ENCODE measurements around the gene GBP4. TPM values are rescaled to one million over a fixed set of nuclear protein-coding genes. Genes with fewer than 3 reads are reported as not detected.

GBP4 gene
- total and polyA plus RNA-seq, 4 donors, result 4.1 to 8.1 (median 5.8) TPM

DNA sequence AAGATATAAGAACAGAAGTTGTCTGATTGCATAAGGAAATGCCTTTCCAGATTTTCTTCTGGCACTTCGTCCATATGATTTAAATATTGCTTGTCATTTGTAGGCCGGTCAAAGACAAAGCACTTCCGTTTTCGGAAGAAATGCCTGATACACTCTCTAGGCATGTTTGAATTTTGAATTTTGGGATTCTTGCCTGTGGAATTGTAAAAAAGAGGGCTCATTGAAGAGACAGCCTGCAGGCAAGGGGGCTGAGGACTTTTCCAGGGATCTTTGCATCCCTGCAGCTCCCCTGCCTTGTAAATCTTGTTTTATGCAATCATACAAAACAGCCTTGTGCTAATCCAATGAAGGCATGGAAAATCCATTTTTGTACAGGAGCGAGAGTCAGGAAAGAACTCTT lies 7.4 kb downstream of the GBP4 start:
- H3K4me1 ChIP-seq (ENCODE audit: control insufficient read depth in 4 of 4, insufficient read depth in 4 of 4, low read length in 3 of 4), result peaks cover 0 to 4% (median 0%) of the 10 kb centered on the region in 4 donors
- H3K4me3 ChIP-seq (ENCODE audit: low read depth in 1 of 3, low read length in 3 of 3), result no peak overlapping the region
- DNase-seq (ENCODE audit: low spot score), result no peak
- H3K9ac ChIP-seq (ENCODE audit: low read depth in 1 of 2, low read length in 2 of 2), result no peak overlapping the region
- H3K27ac ChIP-seq (ENCODE audit: low read depth in 1 of 2, low read length in 2 of 2), result no peak overlapping the region
- no peaks in the 10 kb centered on the region for H3K27me3 ChIP-seq (ENCODE audit: control insufficient read depth in 4 of 4, insufficient read depth in 4 of 4, low read length in 3 of 4)
- TF ChIP-seq SP1 (IDR thresholded peaks at IDR 0.05) (no peak), GABPA (IDR thresholded peaks at IDR 0.05 in 1 of 2, conservative IDR thresholded peaks at IDR 0.05 in 1 of 2) (no peak), RXRA (IDR thresholded peaks at IDR 0.05) (no peak), HNF4A (conservative IDR thresholded peaks at IDR 0.05) (no peak)
- TF ChIP-seq, protein P1, sequence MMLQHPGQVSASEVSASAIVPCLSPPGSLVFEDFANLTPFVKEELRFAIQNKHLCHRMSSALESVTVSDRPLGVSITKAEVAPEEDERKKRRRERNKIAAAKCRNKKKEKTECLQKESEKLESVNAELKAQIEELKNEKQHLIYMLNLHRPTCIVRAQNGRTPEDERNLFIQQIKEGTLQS (IDR thresholded peaks at IDR 0.05), result no peak
- TF ChIP-seq, protein P2, sequence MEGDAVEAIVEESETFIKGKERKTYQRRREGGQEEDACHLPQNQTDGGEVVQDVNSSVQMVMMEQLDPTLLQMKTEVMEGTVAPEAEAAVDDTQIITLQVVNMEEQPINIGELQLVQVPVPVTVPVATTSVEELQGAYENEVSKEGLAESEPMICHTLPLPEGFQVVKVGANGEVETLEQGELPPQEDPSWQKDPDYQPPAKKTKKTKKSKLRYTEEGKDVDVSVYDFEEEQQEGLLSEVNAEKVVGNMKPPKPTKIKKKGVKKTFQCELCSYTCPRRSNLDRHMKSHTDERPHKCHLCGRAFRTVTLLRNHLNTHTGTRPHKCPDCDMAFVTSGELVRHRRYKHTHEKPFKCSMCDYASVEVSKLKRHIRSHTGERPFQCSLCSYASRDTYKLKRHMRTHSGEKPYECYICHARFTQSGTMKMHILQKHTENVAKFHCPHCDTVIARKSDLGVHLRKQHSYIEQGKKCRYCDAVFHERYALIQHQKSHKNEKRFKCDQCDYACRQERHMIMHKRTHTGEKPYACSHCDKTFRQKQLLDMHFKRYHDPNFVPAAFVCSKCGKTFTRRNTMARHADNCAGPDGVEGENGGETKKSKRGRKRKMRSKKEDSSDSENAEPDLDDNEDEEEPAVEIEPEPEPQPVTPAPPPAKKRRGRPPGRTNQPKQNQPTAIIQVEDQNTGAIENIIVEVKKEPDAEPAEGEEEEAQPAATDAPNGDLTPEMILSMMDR (IDR thresholded peaks at IDR 0.05; ENCODE audit: low read depth, low read length, missing input control), result no peak
- TF ChIP-seq, protein P3, sequence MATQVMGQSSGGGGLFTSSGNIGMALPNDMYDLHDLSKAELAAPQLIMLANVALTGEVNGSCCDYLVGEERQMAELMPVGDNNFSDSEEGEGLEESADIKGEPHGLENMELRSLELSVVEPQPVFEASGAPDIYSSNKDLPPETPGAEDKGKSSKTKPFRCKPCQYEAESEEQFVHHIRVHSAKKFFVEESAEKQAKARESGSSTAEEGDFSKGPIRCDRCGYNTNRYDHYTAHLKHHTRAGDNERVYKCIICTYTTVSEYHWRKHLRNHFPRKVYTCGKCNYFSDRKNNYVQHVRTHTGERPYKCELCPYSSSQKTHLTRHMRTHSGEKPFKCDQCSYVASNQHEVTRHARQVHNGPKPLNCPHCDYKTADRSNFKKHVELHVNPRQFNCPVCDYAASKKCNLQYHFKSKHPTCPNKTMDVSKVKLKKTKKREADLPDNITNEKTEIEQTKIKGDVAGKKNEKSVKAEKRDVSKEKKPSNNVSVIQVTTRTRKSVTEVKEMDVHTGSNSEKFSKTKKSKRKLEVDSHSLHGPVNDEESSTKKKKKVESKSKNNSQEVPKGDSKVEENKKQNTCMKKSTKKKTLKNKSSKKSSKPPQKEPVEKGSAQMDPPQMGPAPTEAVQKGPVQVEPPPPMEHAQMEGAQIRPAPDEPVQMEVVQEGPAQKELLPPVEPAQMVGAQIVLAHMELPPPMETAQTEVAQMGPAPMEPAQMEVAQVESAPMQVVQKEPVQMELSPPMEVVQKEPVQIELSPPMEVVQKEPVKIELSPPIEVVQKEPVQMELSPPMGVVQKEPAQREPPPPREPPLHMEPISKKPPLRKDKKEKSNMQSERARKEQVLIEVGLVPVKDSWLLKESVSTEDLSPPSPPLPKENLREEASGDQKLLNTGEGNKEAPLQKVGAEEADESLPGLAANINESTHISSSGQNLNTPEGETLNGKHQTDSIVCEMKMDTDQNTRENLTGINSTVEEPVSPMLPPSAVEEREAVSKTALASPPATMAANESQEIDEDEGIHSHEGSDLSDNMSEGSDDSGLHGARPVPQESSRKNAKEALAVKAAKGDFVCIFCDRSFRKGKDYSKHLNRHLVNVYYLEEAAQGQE (IDR thresholded peaks at IDR 0.05), result no peak
- H3K9me3 ChIP-seq (ENCODE audit: control insufficient read depth in 4 of 4, low read length in 3 of 4), result no peaks in the 10 kb centered on the region
- peaks cover 3 to 46% (median 5%) of the 10 kb centered on the region in 4 donors for H3K36me3 ChIP-seq (ENCODE audit: control insufficient read depth in 4 of 4, insufficient read depth in 3 of 4, low read depth in 1 of 4, low read length in 3 of 4)
- WGBS, result 86% methylated on average over 5 of the region's 5 CpGs

DNA sequence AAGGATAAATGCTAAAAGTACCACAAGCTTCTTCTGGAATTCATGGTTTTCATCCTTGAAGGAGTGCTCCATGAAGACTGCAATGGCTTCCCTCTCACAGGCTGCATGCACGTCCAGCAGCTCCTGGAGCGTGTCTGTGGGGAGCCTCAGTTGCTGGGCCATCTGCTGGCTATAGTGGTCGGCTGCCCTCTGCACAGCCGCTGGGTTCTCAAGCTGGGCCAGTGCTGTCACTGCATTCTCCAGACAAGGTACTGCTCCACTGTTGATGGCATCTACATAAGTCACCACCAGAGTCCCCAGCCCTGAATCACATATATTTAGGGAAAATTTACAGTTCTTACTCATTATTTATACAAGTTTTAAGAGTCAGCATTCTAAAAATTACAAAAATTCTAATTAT lies 8.7 kb downstream of the GBP4 start:
- no peaks in the 10 kb centered on the region for H3K4me1 ChIP-seq (ENCODE audit: control insufficient read depth in 4 of 4, insufficient read depth in 4 of 4, low read length in 3 of 4)
- 93% methylated on average over 4 of the region's 4 CpGs for WGBS
- no peak for DNase-seq (ENCODE audit: low spot score)
- H3K36me3 ChIP-seq (ENCODE audit: control insufficient read depth in 4 of 4, insufficient read depth in 3 of 4, low read depth in 1 of 4, low read length in 3 of 4), result peaks cover 3 to 56% (median 14%) of the 10 kb centered on the region in 4 donors
- H3K27ac ChIP-seq (ENCODE audit: low read depth in 1 of 2, low read length in 2 of 2), result no peak overlapping the region
- no peaks in the 10 kb centered on the region for H3K9me3 ChIP-seq (ENCODE audit: control insufficient read depth in 4 of 4, low read length in 3 of 4)
- H3K27me3 ChIP-seq (ENCODE audit: control insufficient read depth in 4 of 4, insufficient read depth in 4 of 4, low read length in 3 of 4), result no peaks in the 10 kb centered on the region
- TF ChIP-seq, protein P4, sequence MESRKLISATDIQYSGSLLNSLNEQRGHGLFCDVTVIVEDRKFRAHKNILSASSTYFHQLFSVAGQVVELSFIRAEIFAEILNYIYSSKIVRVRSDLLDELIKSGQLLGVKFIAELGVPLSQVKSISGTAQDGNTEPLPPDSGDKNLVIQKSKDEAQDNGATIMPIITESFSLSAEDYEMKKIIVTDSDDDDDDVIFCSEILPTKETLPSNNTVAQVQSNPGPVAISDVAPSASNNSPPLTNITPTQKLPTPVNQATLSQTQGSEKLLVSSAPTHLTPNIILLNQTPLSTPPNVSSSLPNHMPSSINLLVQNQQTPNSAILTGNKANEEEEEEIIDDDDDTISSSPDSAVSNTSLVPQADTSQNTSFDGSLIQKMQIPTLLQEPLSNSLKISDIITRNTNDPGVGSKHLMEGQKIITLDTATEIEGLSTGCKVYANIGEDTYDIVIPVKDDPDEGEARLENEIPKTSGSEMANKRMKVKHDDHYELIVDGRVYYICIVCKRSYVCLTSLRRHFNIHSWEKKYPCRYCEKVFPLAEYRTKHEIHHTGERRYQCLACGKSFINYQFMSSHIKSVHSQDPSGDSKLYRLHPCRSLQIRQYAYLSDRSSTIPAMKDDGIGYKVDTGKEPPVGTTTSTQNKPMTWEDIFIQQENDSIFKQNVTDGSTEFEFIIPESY (IDR thresholded peaks at IDR 0.05), result no peak
- no peak for TF ChIP-seq RXRA (IDR thresholded peaks at IDR 0.05)
- TF ChIP-seq, protein P5, sequence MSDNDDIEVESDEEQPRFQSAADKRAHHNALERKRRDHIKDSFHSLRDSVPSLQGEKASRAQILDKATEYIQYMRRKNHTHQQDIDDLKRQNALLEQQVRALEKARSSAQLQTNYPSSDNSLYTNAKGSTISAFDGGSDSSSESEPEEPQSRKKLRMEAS (IDR thresholded peaks at IDR 0.05), result no peak
- TF ChIP-seq HNF4A (conservative IDR thresholded peaks at IDR 0.05), result no peak
- no peak for TF ChIP-seq GABPA (IDR thresholded peaks at IDR 0.05 in 1 of 2, conservative IDR thresholded peaks at IDR 0.05 in 1 of 2)
- TF ChIP-seq NR2F2 (IDR thresholded peaks at IDR 0.05), result no peak
- no peak for TF ChIP-seq SP1 (IDR thresholded peaks at IDR 0.05)
- TF ChIP-seq YY1 (IDR thresholded peaks at IDR 0.05), result no peak
- no peak for TF ChIP-seq HNF4G (IDR thresholded peaks at IDR 0.05)
- TF ChIP-seq, protein P3 (IDR thresholded peaks at IDR 0.05), result no peak
- TF ChIP-seq, protein P2 (IDR thresholded peaks at IDR 0.05; ENCODE audit: low read depth, low read length, missing input control), result no peak
- TF ChIP-seq JUND (IDR thresholded peaks at IDR 0.05), result no peak
- TF ChIP-seq, protein P1 (IDR thresholded peaks at IDR 0.05), result no peak
- TF ChIP-seq FOXA2 (IDR thresholded peaks at IDR 0.05), result no peak
- TF ChIP-seq RAD21 (IDR thresholded peaks at IDR 0.05), result no peak
- TF ChIP-seq FOXA1 (IDR thresholded peaks at IDR 0.05), result no peak
- no peak for TF ChIP-seq TAF1 (conservative IDR thresholded peaks at IDR 0.05)
- H3K4me3 ChIP-seq (ENCODE audit: low read depth in 1 of 3, low read length in 3 of 3), result no peak overlapping the region
- H3K9ac ChIP-seq (ENCODE audit: low read depth in 1 of 2, low read length in 2 of 2), result no peak overlapping the region
